Activated naive CD4-positive, alpha-beta T cell treated with anti-CD3 and anti-CD28 coated beads, Interleukin-2, amount 50 U/mL, for 24 hours (primary cell): ENCODE results near the gene SLC22A8.
"Not testable (repeated sequence)": the region's sequence is repeated elsewhere in the genome, so short reads cannot be mapped to it uniquely, and the experiment has no call there.

Experiments used
- H3K27ac Mint-ChIP-seq: one replicate; pipeline ENCODE4 v1.8.0; 2021; ENCODE audit warnings: mild to moderate bottlenecking, mixed read lengths
- H3K27me3 Mint-ChIP-seq: one replicate; pipeline ENCODE4 v1.8.0; 2021; ENCODE audit warnings: mixed read lengths
- H3K36me3 Mint-ChIP-seq: one replicate; pipeline ENCODE4 v1.8.0; 2021; ENCODE audit warnings: mixed read lengths
- H3K4me1 Mint-ChIP-seq: one replicate; pipeline ENCODE4 v1.8.0; 2021; ENCODE audit warnings: mixed read lengths
- H3K4me3 Mint-ChIP-seq: one replicate; pipeline ENCODE4 v1.8.0; 2021; ENCODE audit warnings: mild to moderate bottlenecking, mixed read lengths
- H3K9me3 Mint-ChIP-seq: one replicate; pipeline ENCODE4 v1.8.0; 2021; ENCODE audit warnings: mixed read lengths

SLC22A8 gene

GRCh38 chr11:62962391-62962790 lies 53.2 kb downstream of the SLC22A8 start:
- H3K36me3 Mint-ChIP-seq, result no peaks in the 10 kb centered on the region
- H3K4me1 Mint-ChIP-seq, result no peaks in the 10 kb centered on the region
- peaks cover 8% of the 10 kb centered on the region for H3K27me3 Mint-ChIP-seq
- H3K4me3 Mint-ChIP-seq, result no peak overlapping the region
- H3K27ac Mint-ChIP-seq, result no peak overlapping the region
- no peaks in the 10 kb centered on the region for H3K9me3 Mint-ChIP-seq

GRCh38 chr11:62961017-62961570 lies 54.5 kb downstream of the SLC22A8 start:
- H3K4me3 Mint-ChIP-seq, result no peak overlapping the region
- no peak overlapping the region for H3K27ac Mint-ChIP-seq
- no peaks in the 10 kb centered on the region for H3K9me3 Mint-ChIP-seq
- H3K27me3 Mint-ChIP-seq, result peaks cover 2% of the 10 kb centered on the region
- no peaks in the 10 kb centered on the region for H3K4me1 Mint-ChIP-seq
- H3K36me3 Mint-ChIP-seq, result no peaks in the 10 kb centered on the region

GRCh38 chr11:62959422-62959980 lies 56.1 kb downstream of the SLC22A8 start:
- no peak overlapping the region for H3K4me3 Mint-ChIP-seq
- no peaks in the 10 kb centered on the region for H3K36me3 Mint-ChIP-seq
- no peaks in the 10 kb centered on the region for H3K4me1 Mint-ChIP-seq
- H3K27ac Mint-ChIP-seq, result no peak overlapping the region
- no peaks in the 10 kb centered on the region for H3K9me3 Mint-ChIP-seq
- H3K27me3 Mint-ChIP-seq, result peaks cover 2% of the 10 kb centered on the region

GRCh38 chr11:62958547-62959421 lies 56.9 kb downstream of the SLC22A8 start:
- Mint-ChIP-seq H3K4me3 (no peak overlapping the region), H3K27me3 (peaks cover 2% of the 10 kb centered on the region), H3K9me3 (no peaks in the 10 kb centered on the region)

GRCh38 chr11:62957147-62957546 lies 58.5 kb downstream of the SLC22A8 start:
- H3K27me3 Mint-ChIP-seq, result peaks cover 2% of the 10 kb centered on the region
- H3K9me3 Mint-ChIP-seq, result no peaks in the 10 kb centered on the region
- H3K27ac Mint-ChIP-seq, result no peak overlapping the region
- H3K4me3 Mint-ChIP-seq, result no peak overlapping the region
- no peaks in the 10 kb centered on the region for H3K4me1 Mint-ChIP-seq
- H3K36me3 Mint-ChIP-seq, result no peaks in the 10 kb centered on the region

More at GRCh38 chr11:62958547-62959421, 56.9 kb downstream of the SLC22A8 start:
- no peaks in the 10 kb centered on the region for H3K4me1 Mint-ChIP-seq
- no peaks in the 10 kb centered on the region for H3K36me3 Mint-ChIP-seq
- no peak overlapping the region for H3K27ac Mint-ChIP-seq

- H3K9me3 Mint-ChIP-seq, result no peaks in the 10 kb centered on the region
- no peak overlapping the region for H3K4me3 Mint-ChIP-seq
- no peak overlapping the region for H3K27ac Mint-ChIP-seq
- no peaks in the 10 kb centered on the region for H3K36me3 Mint-ChIP-seq
- peaks cover 2% of the 10 kb centered on the region for H3K27me3 Mint-ChIP-seq
- H3K4me1 Mint-ChIP-seq, result no peaks in the 10 kb centered on the region
These were observed 61.2 kb downstream of the SLC22A8 start for GRCh38 chr11:62954478-62954877.

GRCh38 chr11:62953811-62954210 lies 61.8 kb downstream of the SLC22A8 start:
- H3K27ac Mint-ChIP-seq, result no peak overlapping the region
- no peak overlapping the region for H3K4me3 Mint-ChIP-seq
- H3K27me3 Mint-ChIP-seq, result peaks cover 2% of the 10 kb centered on the region
- no peaks in the 10 kb centered on the region for H3K36me3 Mint-ChIP-seq
- H3K9me3 Mint-ChIP-seq, result no peaks in the 10 kb centered on the region
- no peaks in the 10 kb centered on the region for H3K4me1 Mint-ChIP-seq

GRCh38 chr11:62948765-62949320 lies 66.8 kb downstream of the SLC22A8 start:
- Mint-ChIP-seq H3K27me3 (peaks cover 6% of the 10 kb centered on the region), H3K4me3 (no peak overlapping the region), H3K36me3 (no peaks in the 10 kb centered on the region), H3K4me1 (no peaks in the 10 kb centered on the region), H3K27ac (no peak overlapping the region), H3K9me3 (no peaks in the 10 kb centered on the region)

- not testable (repeated sequence) for H3K27ac Mint-ChIP-seq, H3K4me1 Mint-ChIP-seq
These were observed 70.1 kb downstream of the SLC22A8 start for GRCh38 chr11:62945538-62945937.

More at GRCh38 chr11:62945538-62945937, 70.1 kb downstream of the SLC22A8 start:
- not testable (repeated sequence) for H3K9me3 Mint-ChIP-seq, H3K36me3 Mint-ChIP-seq, H3K4me3 Mint-ChIP-seq, H3K27me3 Mint-ChIP-seq
